RWPE2 (cell line): ENCODE results near the gene ZNF883.

Source experiments
- ATAC-seq: fragments of 200-7000 bp; cut with Tn5 transposase; 3 replicates; pipeline ENCODE4 v1.9.1; 2021; ENCODE audit warnings: low read depth
- DNase-seq: peaks from one replicate; pipeline ENCODE4 v3.0.0-alpha.2; 2020; ENCODE audit warnings: low spot score
- H3K27ac ChIP-seq: fragments of 450-650 bp; 2 replicates; pipeline ENCODE4 v1.5.1; 2017; ENCODE audit warnings: mild to moderate bottlenecking; ENCODE audit not compliant: poor library complexity, severe bottlenecking
- H3K27me3 ChIP-seq: fragments of 250-450 bp; sonication (Bioruptor Pico); 2 replicates; pipeline ENCODE4 v1.5.1; 2021; ENCODE audit warnings: mild to moderate bottlenecking, moderate library complexity; ENCODE audit not compliant: insufficient read depth, poor library complexity, severe bottlenecking
- H3K36me3 ChIP-seq: fragments of 250-450 bp; sonication (Bioruptor Pico); 2 replicates; pipeline ENCODE4 v1.5.1; 2020; ENCODE audit warnings: low read depth, mild to moderate bottlenecking, moderate library complexity
- H3K4me1 ChIP-seq: fragments of 250-450 bp; sonication (Bioruptor Pico); 2 replicates; pipeline ENCODE4 v1.5.1; 2021; ENCODE audit warnings: mild to moderate bottlenecking, moderate library complexity; ENCODE audit not compliant: insufficient read depth, poor library complexity, severe bottlenecking
- H3K4me3 ChIP-seq: fragments of 250-450 bp; sonication (Bioruptor Pico); 2 replicates; pipeline ENCODE4 v1.5.1; 2021; ENCODE audit warnings: mild to moderate bottlenecking, moderate library complexity; ENCODE audit not compliant: severe bottlenecking
- H3K9me3 ChIP-seq: fragments of 250-450 bp; sonication (Bioruptor Pico); 2 replicates; pipeline ENCODE4 v1.5.1; 2021; ENCODE audit warnings: mild to moderate bottlenecking, moderate library complexity; ENCODE audit not compliant: severe bottlenecking
- TF ChIP-seq, protein P1 (sequence below): fragments of 450-650 bp; IDR thresholded peaks from one replicate; pipeline ENCODE4 v1.5.1; 2017; ENCODE audit warnings: mild to moderate bottlenecking, moderate library complexity; ENCODE audit not compliant: poor library complexity, severe bottlenecking

Gene ZNF883

DNA sequence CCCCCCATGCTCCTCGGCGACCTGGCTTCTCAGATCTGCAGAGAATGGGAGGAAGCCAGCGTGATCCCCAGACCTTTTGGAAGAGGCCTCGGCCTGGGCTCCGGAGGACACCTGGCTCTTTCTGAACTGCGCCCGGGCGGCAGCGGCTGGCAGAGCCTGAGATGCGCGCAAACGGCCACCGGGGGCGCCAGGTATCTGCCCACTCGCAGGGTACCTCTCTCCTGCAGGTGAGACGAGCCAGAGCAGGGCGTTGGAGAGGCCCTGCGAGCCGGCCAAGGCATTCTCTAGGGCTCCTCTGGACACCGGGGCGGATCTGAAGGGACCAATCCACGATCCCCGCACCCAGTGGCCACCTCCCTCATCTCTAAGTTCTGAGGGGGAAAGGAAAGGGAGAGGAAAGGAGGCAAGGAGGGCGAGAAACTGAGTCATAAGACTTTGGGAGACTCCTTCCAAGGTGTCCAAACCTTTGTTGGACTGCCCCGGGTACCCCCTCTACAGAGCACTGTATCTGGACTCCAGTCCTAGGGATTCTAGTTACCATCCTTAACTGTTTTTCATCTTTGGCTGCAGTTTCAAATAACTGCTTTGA is 66.3 kb downstream of the ZNF883 start:
- Histone ChIP-seq H3K4me3 (no peak overlapping the region), H3K36me3 (no peaks in the 10 kb centered on the region), H3K4me1 (no peaks in the 10 kb centered on the region), H3K9me3 (no peaks in the 10 kb centered on the region), H3K27me3 (no peaks in the 10 kb centered on the region), H3K27ac (no peak overlapping the region)
- TF ChIP-seq, protein P1, sequence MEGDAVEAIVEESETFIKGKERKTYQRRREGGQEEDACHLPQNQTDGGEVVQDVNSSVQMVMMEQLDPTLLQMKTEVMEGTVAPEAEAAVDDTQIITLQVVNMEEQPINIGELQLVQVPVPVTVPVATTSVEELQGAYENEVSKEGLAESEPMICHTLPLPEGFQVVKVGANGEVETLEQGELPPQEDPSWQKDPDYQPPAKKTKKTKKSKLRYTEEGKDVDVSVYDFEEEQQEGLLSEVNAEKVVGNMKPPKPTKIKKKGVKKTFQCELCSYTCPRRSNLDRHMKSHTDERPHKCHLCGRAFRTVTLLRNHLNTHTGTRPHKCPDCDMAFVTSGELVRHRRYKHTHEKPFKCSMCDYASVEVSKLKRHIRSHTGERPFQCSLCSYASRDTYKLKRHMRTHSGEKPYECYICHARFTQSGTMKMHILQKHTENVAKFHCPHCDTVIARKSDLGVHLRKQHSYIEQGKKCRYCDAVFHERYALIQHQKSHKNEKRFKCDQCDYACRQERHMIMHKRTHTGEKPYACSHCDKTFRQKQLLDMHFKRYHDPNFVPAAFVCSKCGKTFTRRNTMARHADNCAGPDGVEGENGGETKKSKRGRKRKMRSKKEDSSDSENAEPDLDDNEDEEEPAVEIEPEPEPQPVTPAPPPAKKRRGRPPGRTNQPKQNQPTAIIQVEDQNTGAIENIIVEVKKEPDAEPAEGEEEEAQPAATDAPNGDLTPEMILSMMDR = no peak
- ATAC-seq = no peak
- DNase-seq = no peak

DNA sequence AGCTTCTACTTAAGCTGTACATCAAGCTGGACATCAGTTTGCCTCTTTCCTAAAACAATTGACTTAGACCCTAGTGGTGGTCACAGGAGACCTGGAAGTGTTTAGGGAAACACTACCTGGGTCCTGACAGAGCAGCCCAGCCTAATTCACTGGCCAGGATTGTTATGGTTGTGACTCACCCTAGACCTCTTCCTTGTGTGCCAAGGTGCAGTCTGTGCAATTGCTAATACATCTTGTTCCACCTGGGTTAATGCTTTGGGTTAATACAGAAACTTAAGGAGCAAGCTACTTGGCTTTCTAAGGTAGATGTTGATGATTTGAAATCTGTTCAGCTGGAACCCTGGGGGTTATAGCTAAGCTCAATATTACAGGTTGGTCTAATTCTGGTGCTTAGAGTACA is 72.6 kb downstream of the ZNF883 start:
- H3K4me1 ChIP-seq = no peaks in the 10 kb centered on the region
- H3K27ac ChIP-seq = no peak overlapping the region
- no peaks in the 10 kb centered on the region for H3K36me3 ChIP-seq
- ATAC-seq (peak; percentile 58; the same call in 1 of the 3 replicates), DNase-seq (no peak)
- TF ChIP-seq, protein P1 = no peak
- H3K4me3 ChIP-seq = no peak overlapping the region
- peaks cover 2% of the 10 kb centered on the region for H3K27me3 ChIP-seq
- no peaks in the 10 kb centered on the region for H3K9me3 ChIP-seq

DNA sequence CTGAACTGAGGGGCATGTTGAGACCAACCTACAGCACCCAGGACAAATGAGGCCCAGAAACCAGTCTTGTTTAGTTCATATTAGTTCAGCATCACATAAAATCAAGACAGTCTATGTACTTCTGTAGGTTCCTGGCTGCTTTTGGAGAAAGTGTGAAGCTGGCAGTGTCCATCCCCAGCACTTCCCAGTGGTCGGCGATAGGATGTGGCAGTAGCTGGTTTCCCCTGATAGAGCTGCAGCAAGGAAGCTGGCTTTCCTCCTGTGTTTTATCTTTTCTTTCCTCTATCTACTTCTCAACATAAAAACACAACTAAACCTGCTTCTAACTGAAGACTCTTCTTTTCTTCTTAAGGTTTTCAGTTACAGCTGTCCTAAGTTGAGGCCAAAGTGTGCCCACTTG is 78.3 kb downstream of the ZNF883 start:
- no peaks in the 10 kb centered on the region for H3K36me3 ChIP-seq
- peaks cover 22% of the 10 kb centered on the region for H3K27me3 ChIP-seq
- no peaks in the 10 kb centered on the region for H3K9me3 ChIP-seq
- TF ChIP-seq, protein P1 = no peak
- no peak overlapping the region for H3K27ac ChIP-seq
- ATAC-seq (no peak), DNase-seq (no peak)
- no peaks in the 10 kb centered on the region for H3K4me1 ChIP-seq
- no peak overlapping the region for H3K4me3 ChIP-seq

DNA sequence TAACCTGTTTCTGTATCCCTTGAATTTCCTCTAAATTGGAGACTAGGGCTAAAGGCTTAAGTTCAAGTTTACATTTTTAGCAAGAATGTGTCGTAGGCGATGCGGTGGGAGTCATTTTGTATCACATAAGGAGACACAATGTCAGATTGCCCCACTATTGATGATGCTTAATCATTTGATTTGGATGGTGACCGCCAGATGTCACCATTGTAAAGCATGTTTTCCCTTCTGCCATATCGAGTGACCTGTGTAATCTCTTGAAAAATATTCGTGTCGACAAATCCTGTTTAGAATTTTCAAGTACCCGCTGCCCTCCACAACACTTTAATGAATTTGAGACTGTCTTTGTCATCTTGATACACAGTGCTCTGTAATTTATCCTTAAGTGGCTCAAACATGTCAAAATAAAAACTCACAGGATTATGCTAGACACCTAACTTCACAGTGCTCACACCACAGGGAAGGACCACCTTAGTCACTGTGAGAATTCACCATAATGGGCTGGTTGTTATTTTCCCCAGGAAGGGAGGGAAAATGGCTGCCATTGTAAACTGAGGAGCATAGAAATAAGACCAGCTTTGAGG is 86.8 kb downstream of the ZNF883 start:
- TF ChIP-seq, protein P1 = peak; percentile 68
- peak; percentile 54 for ATAC-seq
- no peak for DNase-seq

DNA sequence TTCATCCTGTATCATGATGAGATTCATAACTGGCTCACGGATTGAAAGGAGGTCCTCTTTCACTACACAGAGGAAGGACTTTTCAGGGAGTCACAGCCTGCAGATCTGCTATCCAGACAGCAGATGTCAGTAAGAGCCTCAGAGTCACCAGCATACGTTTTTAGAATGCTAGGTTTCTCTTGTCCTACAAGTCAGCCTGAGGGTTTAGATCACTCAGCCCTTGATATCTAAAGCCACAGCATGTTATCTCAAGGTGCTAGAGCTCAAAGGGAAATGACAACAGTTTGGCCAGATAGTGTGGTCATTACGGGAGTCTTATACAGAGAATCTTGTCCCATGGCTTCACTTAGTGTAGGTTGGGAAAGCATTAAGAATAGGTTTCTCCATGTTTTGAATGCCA is 90.4 kb downstream of the ZNF883 start:
- H3K9me3 ChIP-seq = no peaks in the 10 kb centered on the region
- no peaks in the 10 kb centered on the region for H3K36me3 ChIP-seq
- H3K4me1 ChIP-seq = no peaks in the 10 kb centered on the region
- ATAC-seq = peak; percentile 62; the same call in 1 of the 3 replicates
- TF ChIP-seq, protein P1 = peak; percentile 58
- H3K27ac ChIP-seq = no peak overlapping the region
- no peak for DNase-seq
- no peak overlapping the region for H3K4me3 ChIP-seq
- H3K27me3 ChIP-seq = no peaks in the 10 kb centered on the region

More for the DNA sequence above, 86.8 kb downstream of the ZNF883 start:
- Histone ChIP-seq H3K4me1 (no peaks in the 10 kb centered on the region), H3K27ac (no peak overlapping the region), H3K9me3 (no peaks in the 10 kb centered on the region), H3K27me3 (no peaks in the 10 kb centered on the region), H3K36me3 (no peaks in the 10 kb centered on the region), H3K4me3 (no peak overlapping the region)
